ENCODE measurements around the gene SLC22A5. TPM values are rescaled to one million over a fixed set of nuclear protein-coding genes. Genes with fewer than 3 reads are reported as not detected.
"Not testable (repeated sequence)": the region's sequence is repeated elsewhere in the genome, so short reads cannot be mapped to it uniquely, and the experiment has no call there.

The SLC22A5 gene
- total and polyA plus RNA-seq, 7 experiments from 2014 or later, result 1.8 to 10.8 (median 6.9) TPM

DNA sequence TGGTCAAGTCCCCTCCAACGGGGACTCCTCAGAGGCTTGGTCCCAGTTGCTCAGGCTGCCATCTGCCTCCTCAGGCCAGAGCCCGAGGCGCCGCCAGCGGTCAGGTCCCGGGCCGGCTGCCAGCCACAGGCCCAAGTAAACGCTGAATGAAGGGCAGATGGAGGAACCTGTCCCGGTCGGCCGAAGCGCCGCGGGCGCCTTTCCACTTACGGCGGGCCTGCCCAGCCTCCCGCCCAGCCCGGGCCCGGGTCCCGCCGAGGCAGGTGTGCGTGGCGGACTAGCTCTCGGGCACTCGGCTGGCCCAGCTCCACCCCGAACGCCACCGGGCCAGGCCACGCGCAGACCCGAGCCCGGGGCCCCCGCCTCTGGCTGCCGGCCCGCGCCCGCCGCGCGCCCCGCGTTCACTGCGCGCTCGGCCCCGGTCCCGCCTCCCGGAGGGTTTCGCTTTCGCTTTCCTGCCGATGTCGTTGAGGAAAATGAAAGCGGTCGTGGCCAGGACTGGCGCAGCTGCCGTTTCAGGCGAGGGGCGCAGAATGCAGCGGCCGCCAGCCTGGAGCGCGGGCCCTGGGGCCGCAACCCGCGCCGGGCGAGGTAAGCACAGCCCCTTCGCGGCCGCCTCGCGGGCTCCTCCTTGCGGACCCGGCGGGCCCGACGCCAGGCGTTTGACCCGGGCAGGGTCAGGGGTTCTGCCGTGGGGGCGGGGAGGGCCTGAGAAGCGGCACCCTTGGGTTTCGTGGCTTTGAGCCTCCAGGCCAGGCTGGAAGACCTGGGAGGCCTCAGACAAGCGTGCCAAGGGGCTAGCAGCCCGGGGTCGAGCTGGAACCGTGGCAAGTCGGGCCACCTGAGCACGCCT, 41.2 kb downstream of the SLC22A5 start:
- Mint-ChIP-seq H3K27ac (peak overlapping the region; percentile 96 to 99 (median 99)), H3K4me1 (peaks cover 46 to 86% (median 74%) of the 10 kb centered on the region in 7 donors), H3K27me3 (peaks cover 0 to 1% (median 0%) of the 10 kb centered on the region in 5 donors), H3K4me3 (peak overlapping the region; percentile 91 to 99 (median 98)), H3K36me3 (peaks cover 4 to 43% (median 11%) of the 10 kb centered on the region in 5 donors), H3K9me3 (peaks cover 0 to 9% (median 0%) of the 10 kb centered on the region in 11 donors)
- ChIA-PET POLR2A (interaction anchor here (0.6 to 8.6 kb wide), 27 partner anchors 10 to 1961 kb away, joined by 3 to 177 read pairs (median 13); partner anchors contain the start of genes IRF1 and RAD50), CTCF (interaction anchor here (0.6 to 3.5 kb wide), 20 partner anchors 10 to 90 kb away, joined by 3 to 26 read pairs (median 6); partner anchors contain the start of gene IRF1)
- peak overlapping the region; percentile 98 for H3K27ac ChIP-seq (ENCODE audit: low read depth, low read length)
- H3K9me3 ChIP-seq (ENCODE audit: control insufficient read depth in 2 of 3, low read length in 3 of 3), result no peaks in the 10 kb centered on the region
- H3K36me3 ChIP-seq (ENCODE audit: control insufficient read depth in 2 of 3, insufficient read depth in 3 of 3, low read length in 3 of 3), result peaks cover 0 to 5% (median 0%) of the 10 kb centered on the region in 3 experiments
- ATAC-seq, result peak; percentile 85
- DNase-seq, result peak; percentile 71 to 89 (median 84)
- peak overlapping the region; percentile 81 for H3K4me3 ChIP-seq (ENCODE audit: low read length)
- H3K4me1 ChIP-seq (ENCODE audit: control insufficient read depth in 2 of 2, insufficient read depth in 2 of 2, low read length in 2 of 2), result peaks cover 53 to 65% of the 10 kb centered on the region in 2 donors
- no peaks in the 10 kb centered on the region for H3K27me3 ChIP-seq (ENCODE audit: control insufficient read depth in 2 of 2, insufficient read depth in 2 of 2, low read length in 2 of 2)
- intact Hi-C loops (cut with micrococcal nuclease), result loop anchor here (1.0 to 2.0 kb wide), 9 partner anchors 9 to 146 kb away; partner anchors contain the start of genes IRF1 (in 2 of the 2) and RAD50 (in 1 of the 2)

- Histone ChIP-seq H3K9me3 (ENCODE audit: control insufficient read depth in 2 of 3, low read length in 3 of 3) (no peaks in the 10 kb centered on the region), H3K4me1 (ENCODE audit: control insufficient read depth in 2 of 2, insufficient read depth in 2 of 2, low read length in 2 of 2) (peaks cover 48 to 65% of the 10 kb centered on the region in 2 donors), H3K27me3 (ENCODE audit: control insufficient read depth in 2 of 2, insufficient read depth in 2 of 2, low read length in 2 of 2) (no peaks in the 10 kb centered on the region), H3K36me3 (ENCODE audit: control insufficient read depth in 2 of 3, insufficient read depth in 3 of 3, low read length in 3 of 3) (peaks cover 0 to 5% (median 0%) of the 10 kb centered on the region in 3 experiments), H3K4me3 (ENCODE audit: low read length) (peak overlapping the region; percentile 81), H3K27ac (ENCODE audit: low read depth, low read length) (peak overlapping the region; percentile 98)
- peaks cover 4 to 45% (median 11%) of the 10 kb centered on the region in 5 donors for H3K36me3 Mint-ChIP-seq
- H3K27me3 Mint-ChIP-seq, result no peaks in the 10 kb centered on the region
- peaks cover 0 to 8% (median 0%) of the 10 kb centered on the region in 11 donors for H3K9me3 Mint-ChIP-seq
- peak overlapping the region; percentile 96 to 99 (median 99) for H3K27ac Mint-ChIP-seq
- ChIA-PET POLR2A (interaction anchor here (0.6 to 8.6 kb wide), 28 partner anchors 9 to 1961 kb away, joined by 3 to 177 read pairs (median 10); partner anchors contain the start of genes IRF1 and RAD50), CTCF (interaction anchor here (1.0 to 3.5 kb wide), 18 partner anchors 9 to 89 kb away, joined by 3 to 26 read pairs (median 6); partner anchors contain the start of gene IRF1)
- peak overlapping the region; percentile 91 to 99 (median 98) for H3K4me3 Mint-ChIP-seq
- ATAC-seq (peak; percentile 49), DNase-seq (peak in 7 of 9 donors; percentile 33 to 59 (median 42))
- intact Hi-C loops (cut with micrococcal nuclease), result loop anchor here (1.0 to 2.0 kb wide), 9 partner anchors 8 to 145 kb away; partner anchors contain the start of genes IRF1 (in 1 of the 2) and RAD50 (in 1 of the 2)
- H3K4me1 Mint-ChIP-seq, result peaks cover 52 to 86% (median 74%) of the 10 kb centered on the region in 7 donors
Observed at GRCh38 chr5:132411304-132412013, 41.9 kb downstream of the SLC22A5 start.

DNA sequence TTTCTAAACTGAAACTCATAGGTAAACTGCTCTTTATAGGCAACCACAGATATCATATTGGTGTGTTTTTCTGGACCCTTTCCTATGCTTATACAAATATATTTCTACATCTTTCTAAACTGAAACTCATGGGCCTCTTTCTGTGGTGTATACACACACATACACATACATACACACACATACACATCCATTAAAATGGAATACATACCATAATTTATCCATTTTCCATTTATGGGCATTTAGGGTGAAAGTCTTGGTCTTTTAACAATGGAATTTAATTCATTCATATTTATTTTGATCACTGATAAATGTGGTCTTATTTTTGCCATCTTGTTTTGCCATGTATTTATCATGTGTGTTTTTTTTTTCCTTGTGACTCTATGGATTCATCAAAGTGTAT, 44.1 kb downstream of the SLC22A5 start:
- peak overlapping the region; percentile 63 to 99 (median 98) for H3K27ac Mint-ChIP-seq
- ATAC-seq (no peak), DNase-seq (no peak)
- CTCF ChIA-PET, result interaction anchor here (1.2 to 1.4 kb wide), 2 partner anchors 27 to 66 kb away, joined by 3 to 4 read pairs; no protein-coding TSS in a partner anchor
- H3K4me1 Mint-ChIP-seq, result peaks cover 51 to 86% (median 74%) of the 10 kb centered on the region in 7 donors
- H3K9me3 Mint-ChIP-seq, result peaks cover 0 to 2% (median 0%) of the 10 kb centered on the region in 11 donors
- Histone ChIP-seq H3K27ac (ENCODE audit: low read depth, low read length) (peak overlapping the region; percentile 98), H3K4me1 (ENCODE audit: control insufficient read depth in 2 of 2, insufficient read depth in 2 of 2, low read length in 2 of 2) (peaks cover 35 to 64% of the 10 kb centered on the region in 2 donors), H3K9me3 (ENCODE audit: control insufficient read depth in 2 of 3, low read length in 3 of 3) (no peaks in the 10 kb centered on the region), H3K4me3 (ENCODE audit: low read length) (peak overlapping the region; percentile 3), H3K27me3 (ENCODE audit: control insufficient read depth in 2 of 2, insufficient read depth in 2 of 2, low read length in 2 of 2) (no peaks in the 10 kb centered on the region), H3K36me3 (ENCODE audit: control insufficient read depth in 2 of 3, insufficient read depth in 3 of 3, low read length in 3 of 3) (peaks cover 0 to 10% (median 5%) of the 10 kb centered on the region in 3 experiments)
- peaks cover 3 to 45% (median 23%) of the 10 kb centered on the region in 5 donors for H3K36me3 Mint-ChIP-seq
- peak overlapping the region; percentile 38 to 99 (median 97) for H3K4me3 Mint-ChIP-seq
- intact Hi-C loops (cut with micrococcal nuclease), result no loop called here
- no peaks in the 10 kb centered on the region for H3K27me3 Mint-ChIP-seq
- POLR2A ChIA-PET, result interaction anchor here (1.2 to 6.2 kb wide), 9 partner anchors 12 to 83 kb away, joined by 4 to 124 read pairs (median 13); partner anchors contain the start of gene IRF1

DNA sequence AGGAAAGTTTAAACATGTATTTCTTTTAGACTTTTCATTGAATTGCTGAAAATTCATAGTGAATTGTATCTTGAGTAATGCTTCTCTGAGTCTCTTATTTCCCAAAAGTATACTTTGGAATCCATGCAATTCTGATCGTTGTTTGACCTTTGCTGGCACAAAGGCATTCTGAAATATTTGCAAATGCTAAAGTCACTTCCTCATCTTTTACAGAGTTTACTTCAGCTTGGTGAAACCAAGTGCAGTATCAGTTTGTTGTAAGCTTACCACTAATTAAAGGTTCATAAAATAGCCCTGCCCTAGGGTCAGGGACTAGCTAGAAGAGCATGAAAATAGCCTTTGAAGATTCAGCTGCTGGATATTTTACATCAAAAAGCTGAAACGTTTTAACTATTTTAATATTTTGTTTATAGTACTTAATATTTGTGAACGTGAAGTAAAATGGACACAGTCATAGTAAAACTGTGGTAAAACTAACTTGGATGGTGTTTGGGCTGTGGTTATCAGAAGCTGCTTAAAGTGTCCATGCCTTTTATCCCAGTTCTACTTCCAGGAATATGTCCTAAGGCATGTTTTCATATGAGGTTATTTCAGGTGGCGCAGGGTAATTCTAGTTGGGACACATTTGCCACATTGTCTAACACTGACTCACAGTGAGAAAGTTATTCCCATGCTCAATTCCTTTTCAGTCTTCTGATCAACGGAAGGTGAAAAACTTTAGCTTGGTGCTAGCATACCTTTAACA, 45.3 kb downstream of the SLC22A5 start:
- ChIA-PET POLR2A (interaction anchor here (0.6 to 6.2 kb wide), 22 partner anchors 11 to 1155 kb away, joined by 3 to 124 read pairs (median 4); partner anchors contain the start of genes IRF1 and RAD50), CTCF (interaction anchor here (0.6 to 1.4 kb wide), 6 partner anchors 11 to 83 kb away, joined by 3 to 5 read pairs (median 4); no protein-coding TSS in a partner anchor)
- intact Hi-C loops (cut with micrococcal nuclease), result no loop called here
- peak overlapping the region; percentile 40 to 99 (median 86) for H3K27ac Mint-ChIP-seq
- Histone ChIP-seq H3K27ac (ENCODE audit: low read depth, low read length) (peak overlapping the region; percentile 55), H3K4me3 (ENCODE audit: low read length) (peak overlapping the region; percentile 13), H3K4me1 (ENCODE audit: control insufficient read depth in 2 of 2, insufficient read depth in 2 of 2, low read length in 2 of 2) (peaks cover 33 to 62% of the 10 kb centered on the region in 2 donors), H3K27me3 (ENCODE audit: control insufficient read depth in 2 of 2, insufficient read depth in 2 of 2, low read length in 2 of 2) (no peaks in the 10 kb centered on the region), H3K36me3 (ENCODE audit: control insufficient read depth in 2 of 3, insufficient read depth in 3 of 3, low read length in 3 of 3) (peaks cover 0 to 10% (median 5%) of the 10 kb centered on the region in 3 experiments), H3K9me3 (ENCODE audit: control insufficient read depth in 2 of 3, low read length in 3 of 3) (no peaks in the 10 kb centered on the region)
- DNase-seq, result no peak
- peaks cover 5 to 52% (median 26%) of the 10 kb centered on the region in 5 donors for H3K36me3 Mint-ChIP-seq
- ATAC-seq, result no peak
- H3K9me3 Mint-ChIP-seq, result peaks cover 0 to 2% (median 0%) of the 10 kb centered on the region in 11 donors
- no peaks in the 10 kb centered on the region for H3K27me3 Mint-ChIP-seq
- peak overlapping the region; percentile 8 to 99 (median 51) for H3K4me3 Mint-ChIP-seq
- H3K4me1 Mint-ChIP-seq, result peaks cover 55 to 86% (median 75%) of the 10 kb centered on the region in 7 donors

GRCh38 chr5:132415516-132415915, 46.0 kb downstream of the SLC22A5 start:
- Mint-ChIP-seq H3K4me3 (peak overlapping the region in 2 of 10 donors; percentile 13 to 26), H3K27ac (peak overlapping the region in 7 of 9 donors; percentile 28 to 99 (median 96)), H3K4me1 (peaks cover 62 to 92% (median 79%) of the 10 kb centered on the region in 7 donors), H3K36me3 (peaks cover 5 to 57% (median 26%) of the 10 kb centered on the region in 5 donors)
- ChIA-PET POLR2A (interaction anchor here (0.6 to 6.2 kb wide), 16 partner anchors 10 to 886 kb away, joined by 3 to 124 read pairs (median 6); partner anchors contain the start of genes IRF1 and RAD50), CTCF (interaction anchor here (0.6 to 2.8 kb wide), 7 partner anchors 9 to 83 kb away, joined by 3 to 10 read pairs (median 4); no protein-coding TSS in a partner anchor)
- ATAC-seq; DNase-seq; H3K27me3 Mint-ChIP-seq; H3K9me3 ChIP-seq (ENCODE audit: control insufficient read depth in 2 of 3, low read length in 3 of 3); H3K36me3 ChIP-seq (ENCODE audit: control insufficient read depth in 2 of 3, insufficient read depth in 3 of 3, low read length in 3 of 3); intact Hi-C loops (cut with micrococcal nuclease); H3K9me3 Mint-ChIP-seq; H3K4me3 ChIP-seq (ENCODE audit: low read length); H3K27me3 ChIP-seq (ENCODE audit: control insufficient read depth in 2 of 2, insufficient read depth in 2 of 2, low read length in 2 of 2): not testable (repeated sequence)
- H3K4me1 ChIP-seq (ENCODE audit: control insufficient read depth in 2 of 2, insufficient read depth in 2 of 2, low read length in 2 of 2), result peaks cover 40 to 64% of the 10 kb centered on the region in 2 donors
- peak overlapping the region; percentile 55 for H3K27ac ChIP-seq (ENCODE audit: low read depth, low read length)

Measured in naive thymus-derived CD4-positive, alpha-beta T cell (primary cell).